Measurements from ENCODE around the gene KCNH4.

Gene KCNH4

DNA sequence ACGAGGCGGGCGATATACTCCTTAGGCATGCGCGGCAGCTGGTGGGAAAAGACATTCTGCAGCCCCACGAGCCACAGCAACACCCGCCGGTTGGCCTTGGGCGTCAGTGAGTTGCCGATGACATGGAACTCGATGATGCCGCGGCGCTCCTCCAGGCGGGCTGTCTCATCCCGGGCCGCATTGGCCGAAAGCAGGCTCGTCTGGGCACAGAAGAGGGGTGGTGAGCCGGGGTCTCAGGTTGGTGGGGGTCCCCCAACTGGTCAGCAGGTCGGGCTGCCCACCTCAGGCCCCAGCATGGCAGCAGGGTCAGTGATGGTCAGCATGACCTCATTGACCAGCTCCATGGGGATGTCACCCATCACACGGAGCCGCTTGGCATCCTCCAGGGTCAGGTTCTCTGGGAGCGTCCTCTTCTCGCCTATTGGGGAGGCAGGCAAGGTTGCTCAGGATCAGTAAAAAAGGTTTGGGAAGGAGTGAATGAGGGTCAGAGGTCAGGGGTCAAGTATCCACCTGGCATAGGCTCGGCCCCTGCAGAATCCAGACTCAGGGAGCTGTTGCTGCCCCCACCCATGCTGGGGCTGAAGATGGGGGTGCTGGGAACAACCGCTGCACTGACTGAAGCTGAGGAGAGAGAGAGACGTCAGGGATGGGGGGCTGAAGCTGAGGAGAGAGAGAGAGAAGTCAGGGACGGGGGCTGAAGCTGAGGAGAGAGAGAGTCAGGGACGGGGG is 63.4 kb downstream of the KCNH4 start:
- no peak for DNase-seq (ENCODE audit: low read depth in 3 of 3)

DNA sequence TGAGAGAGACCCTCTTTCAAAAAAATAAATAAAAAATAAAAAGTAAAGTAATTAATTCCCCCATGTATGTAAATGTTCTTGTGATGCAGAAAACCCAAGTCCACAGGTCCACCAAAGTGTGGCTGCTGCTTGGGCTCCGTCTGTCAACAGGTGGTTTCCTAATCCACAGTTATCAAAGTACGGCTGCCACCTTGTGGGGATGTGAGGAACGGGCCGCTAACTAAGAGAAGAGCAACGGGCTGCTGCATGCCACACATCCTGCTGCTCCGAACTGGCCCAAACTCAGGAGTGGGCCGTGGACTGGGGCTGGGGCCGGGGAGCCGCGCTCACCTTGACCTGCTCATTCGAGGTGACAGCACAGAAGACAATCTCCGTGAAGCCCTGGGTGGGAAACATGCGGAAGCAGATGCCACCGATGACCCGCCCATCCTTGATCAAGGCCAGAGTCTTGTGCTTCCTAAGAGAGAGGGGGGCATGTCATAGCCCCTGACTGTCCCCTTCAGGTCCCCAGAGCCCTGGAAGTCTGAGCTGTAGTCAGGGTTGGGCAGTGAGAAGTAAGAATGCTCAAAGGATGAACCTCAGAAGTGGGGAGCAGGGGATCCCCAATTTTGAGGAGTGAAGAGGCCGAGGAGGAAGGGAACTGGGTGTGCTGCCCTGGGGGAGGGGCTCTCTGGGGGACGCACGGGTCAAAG is 64.1 kb downstream of the KCNH4 start:
- DNase-seq (ENCODE audit: low read depth in 3 of 3): peak; percentile 62 to 76 (median 66)

DNA sequence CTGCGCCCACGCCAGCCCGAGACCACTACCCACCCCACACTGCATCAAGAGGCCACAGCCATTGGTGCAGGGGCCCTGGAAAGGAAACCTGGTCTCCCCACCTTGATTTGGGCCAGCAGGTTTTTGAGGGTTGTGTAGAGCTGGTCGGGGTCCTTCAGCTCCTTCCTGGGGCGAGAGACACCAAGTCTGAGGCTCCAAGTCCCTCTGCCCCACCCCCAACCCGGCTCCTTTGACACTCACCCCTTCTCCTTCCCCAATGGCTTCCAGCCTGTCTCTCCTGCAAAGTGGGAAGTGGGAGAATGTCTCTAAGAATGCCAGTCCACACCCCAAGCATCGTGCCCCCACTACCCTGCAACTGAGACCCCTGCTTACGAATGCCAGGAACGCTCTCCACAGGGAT is 66.8 kb downstream of the KCNH4 start:
- DNase-seq (ENCODE audit: low read depth in 3 of 3): no peak

DNA sequence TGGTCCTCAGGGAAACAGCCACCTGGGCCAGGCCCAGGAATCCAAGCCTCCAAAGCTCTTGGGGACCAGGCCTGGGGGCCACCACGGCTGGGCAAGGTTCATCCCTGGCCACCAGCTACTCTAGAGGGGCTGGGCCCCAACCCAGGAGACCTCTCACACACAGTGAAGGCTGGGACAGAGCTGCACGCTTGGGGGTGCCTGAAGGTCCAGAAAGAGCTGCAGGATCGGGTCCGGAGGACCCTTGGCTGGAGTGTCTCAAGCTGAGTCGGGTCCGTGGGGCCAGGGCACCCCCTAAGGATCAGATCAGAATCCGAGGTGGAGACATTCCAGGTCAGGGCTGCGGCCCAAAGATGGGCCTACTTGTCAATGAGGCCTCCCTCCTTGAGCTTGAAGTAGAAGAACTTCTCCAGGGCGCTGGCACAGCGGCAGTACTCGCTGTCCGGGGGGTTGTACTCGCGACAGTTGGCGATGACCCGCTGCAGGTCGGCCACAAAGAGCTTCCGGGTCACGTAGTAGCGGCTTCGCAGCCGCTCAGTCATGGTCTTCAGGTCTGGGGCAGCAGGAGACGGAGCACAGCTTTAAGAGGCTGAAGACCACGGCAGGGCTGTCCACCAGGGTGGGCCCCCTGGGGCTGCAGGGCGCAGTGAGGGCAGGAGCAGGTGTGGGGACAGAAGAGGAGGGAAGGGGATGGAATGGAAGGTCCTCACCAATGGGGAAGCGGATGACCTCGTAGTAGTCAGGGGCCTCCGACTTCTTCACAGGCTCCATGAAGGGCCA is 67.5 kb downstream of the KCNH4 start:
- DNase-seq (ENCODE audit: low read depth in 3 of 3): no peak

DNA sequence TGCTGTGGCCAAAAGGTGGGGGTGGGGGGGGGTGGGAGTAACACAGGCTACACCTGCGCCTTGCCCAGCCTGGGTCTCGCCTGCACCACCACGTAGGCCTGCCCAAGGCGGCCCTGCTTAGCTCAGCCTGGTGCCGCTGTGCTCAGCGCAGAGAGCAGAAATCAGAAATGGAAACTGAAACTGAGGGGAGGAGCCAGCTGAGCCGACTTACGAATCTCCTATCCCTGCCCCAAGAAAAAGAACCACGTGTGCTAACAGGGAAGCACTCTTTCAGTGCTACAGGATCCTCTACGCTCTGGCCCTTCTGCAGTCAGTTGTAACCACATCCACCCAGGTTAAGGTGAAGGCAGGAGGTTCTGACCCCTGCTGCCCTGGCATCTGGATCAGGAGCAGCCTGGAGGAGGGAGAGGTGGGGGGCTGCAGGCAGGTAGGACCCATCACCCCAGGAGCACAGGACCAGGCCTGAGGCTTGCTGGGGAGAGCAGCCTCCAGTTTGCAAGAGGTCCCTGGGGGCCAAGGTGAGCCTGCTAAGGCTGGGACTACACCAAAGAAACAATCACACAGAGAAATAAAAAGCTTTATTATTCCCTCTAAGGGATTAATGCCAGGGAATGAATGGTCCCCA is 68.3 kb downstream of the KCNH4 start, which contains the start of gene DHX58:
Gene DHX58, minus strand, starts transcription at position 163 of the 625 bp plus-strand sequence. CDS start 822 bp downstream, outside the sequence.
- DNase-seq (ENCODE audit: low read depth in 3 of 3): peak; percentile 58 to 74 (median 67)

DNA sequence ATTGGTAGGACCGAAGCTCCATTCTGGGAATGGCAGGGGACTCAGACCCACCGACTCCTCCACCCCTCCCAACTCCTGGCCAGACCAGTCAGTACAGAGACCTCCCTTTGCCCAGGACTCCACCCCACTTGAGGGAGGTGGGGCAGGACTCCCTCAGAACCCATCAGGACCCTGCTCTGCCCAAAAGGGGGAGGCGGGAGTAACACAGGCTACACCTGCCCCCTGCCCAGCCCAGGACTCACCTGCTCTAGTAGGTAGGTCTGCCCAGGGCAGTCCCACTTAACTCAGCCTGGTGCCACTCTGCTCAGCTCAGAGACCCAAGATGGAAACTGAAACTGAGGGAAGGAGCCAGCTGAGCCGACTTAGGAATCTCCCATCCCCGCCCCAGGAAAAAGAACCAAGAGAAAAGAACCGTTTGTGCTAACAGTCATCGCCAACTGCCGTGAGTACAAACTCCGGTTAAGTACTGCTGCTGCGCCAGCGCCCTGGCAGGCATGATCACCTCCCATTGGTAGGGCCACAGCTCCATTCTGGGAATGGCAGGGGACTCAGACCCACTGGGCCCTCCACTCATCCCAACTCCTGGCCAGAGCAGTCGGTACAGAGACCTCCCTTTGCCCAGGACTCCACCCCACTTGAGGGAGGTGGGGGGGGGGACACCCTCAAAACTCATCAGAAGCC is 68.9 kb downstream of the KCNH4 start:
- DNase-seq (ENCODE audit: low read depth in 3 of 3): no peak

DNA sequence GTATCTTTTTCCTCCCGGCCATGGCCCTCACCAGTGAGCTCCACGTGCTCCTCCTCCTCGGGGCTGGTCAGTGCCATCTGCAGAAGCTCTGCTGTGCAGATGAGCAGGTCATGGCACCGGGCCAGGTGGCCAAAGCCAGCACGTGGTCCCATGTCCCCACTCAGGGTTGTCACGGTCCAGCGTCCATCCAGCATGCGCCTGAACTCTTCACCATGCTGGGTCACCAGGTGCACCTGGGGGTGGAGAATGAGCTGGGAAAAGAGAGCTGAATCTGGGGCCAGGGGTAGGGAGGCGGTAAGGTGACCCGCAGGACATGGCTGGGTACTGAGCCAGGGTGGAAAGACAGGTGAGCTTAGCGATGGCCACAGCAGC is 69.7 kb downstream of the KCNH4 start:
- DNase-seq (ENCODE audit: low read depth in 3 of 3): no peak

DNA sequence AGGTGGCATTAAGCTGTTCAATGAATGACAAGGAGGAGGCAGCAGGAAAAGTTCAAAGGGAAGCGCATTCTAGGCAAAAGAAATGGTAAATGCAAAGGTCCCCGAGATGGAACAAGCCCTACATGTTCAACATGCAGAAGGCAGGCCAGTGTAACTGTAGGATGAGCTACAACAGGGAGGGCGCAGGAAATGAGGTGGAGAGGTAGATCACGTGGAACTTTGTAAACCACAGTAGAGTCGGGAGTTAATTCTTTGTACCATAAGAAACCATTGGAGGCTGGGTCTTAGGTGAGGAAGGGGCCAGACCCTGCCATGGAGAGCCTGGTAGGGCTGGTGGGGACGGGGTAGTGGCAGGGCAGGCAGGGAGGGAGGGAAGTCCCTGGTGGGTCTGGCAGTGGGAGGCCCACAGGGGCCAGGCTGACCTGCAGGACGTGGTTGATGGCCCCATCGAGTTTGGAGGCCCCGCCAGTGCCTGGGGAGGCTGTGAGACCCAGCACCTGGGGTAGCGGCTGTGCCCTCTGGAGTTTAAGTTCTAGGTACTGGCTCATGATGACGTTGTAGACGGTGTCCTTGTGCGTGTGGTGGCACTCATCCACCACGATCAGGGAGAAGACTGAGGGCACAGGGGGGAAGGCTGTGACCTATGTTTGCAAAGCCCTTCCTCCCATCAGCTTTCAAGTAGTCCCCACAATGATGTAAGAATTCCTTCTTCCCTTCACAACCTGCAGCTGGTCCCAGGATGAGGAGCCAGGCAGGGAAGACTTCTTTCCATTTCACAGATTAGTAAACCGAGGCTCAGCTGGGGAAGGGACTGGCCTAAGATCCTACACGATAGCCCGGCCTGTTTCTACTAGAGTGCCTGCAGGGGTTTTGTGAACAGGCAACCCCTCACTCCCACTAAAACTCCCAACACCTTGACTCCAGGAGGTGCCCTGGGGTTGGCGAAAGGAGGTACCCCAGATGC is 70.4 kb downstream of the KCNH4 start:
- DNase-seq (ENCODE audit: low read depth in 3 of 3): no peak

DNA sequence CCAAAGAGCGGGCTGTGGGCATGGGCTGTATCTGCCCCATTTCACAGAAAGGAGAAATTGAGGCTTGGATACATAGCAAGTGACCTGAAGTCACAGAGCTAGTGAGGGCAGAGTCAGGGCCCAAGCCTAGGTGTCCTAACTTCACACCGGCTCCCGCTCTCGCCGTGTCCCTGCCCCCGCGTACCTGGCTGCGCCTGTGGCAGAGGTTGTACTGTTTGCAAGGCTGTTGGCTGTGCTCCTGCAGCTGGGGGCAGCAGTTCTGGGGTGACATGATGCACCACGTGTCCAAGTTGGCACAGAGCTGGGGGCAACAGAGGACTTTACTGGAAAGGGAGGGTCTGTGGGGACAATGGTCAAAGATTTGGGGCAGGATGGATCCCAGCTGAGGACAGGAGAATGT is 71.9 kb downstream of the KCNH4 start:
- no peak for DNase-seq (ENCODE audit: low read depth in 3 of 3)

DNA sequence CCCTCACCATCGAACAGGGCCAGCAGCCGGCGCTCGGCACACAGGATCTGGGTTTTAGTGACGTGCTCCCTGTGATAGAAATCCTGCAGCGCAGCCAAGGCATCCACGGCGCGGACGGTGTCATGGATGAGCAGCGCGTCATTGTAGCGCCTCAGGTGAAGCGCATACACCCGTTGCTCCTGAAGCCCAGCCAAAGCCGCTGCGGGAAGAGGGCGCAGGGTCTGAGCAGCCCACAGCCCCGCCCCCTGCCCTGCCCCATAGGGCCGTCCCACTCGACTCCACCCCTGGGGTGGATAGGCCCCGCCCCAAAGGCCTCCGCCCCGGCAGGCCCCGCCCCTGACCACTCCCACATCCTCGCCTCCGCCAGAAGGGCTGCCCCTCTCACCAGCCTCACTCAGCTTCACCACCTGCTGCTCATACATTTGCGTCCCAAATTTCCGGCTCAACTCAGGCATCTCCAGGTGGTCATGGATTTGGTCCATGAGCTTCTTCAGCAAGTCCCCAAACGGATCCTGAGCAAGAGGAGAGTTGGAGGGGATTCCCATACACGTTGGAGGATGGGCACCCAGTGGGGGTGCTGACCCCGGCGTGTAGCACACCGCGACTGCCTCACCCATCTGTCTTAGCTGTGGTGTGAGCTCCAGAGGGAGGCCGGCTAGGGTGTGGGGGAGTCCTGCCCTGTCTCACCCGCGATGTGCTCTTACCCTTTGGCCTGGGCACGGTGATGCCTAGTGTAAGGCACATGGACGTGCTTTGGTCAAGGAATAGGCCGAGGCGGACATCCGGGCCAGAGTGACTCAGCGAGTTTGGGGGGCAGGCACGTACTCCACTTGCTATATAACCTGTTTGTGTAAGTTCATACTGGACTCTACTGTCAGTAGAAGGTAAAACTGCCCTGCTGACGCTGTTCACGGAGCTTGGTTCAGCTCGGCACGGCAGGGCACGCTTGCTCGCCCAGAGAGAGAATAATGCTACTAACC is 73.1 kb downstream of the KCNH4 start:
- DNase-seq (ENCODE audit: low read depth in 3 of 3): peak; percentile 80 to 98 (median 88)

DNA sequence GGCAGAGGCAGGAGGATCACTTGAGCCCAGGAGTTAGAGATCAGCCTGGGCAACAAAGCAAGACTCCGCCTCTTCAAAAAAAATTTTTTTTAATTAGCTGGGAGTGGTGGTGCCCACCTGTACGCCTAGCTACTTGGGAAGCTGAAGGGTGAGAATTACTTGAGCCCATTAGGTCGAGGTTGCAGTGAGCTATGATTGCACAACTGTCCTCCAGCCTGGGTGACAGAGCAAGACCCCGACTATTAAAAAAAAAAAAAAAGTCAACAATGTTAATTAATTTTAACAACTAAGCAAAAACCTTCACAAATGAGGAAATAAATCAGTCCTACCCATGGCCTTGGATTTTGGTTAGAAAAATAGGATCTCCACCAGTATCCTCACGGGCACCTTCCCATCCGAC is 73.8 kb downstream of the KCNH4 start:
- DNase-seq (ENCODE audit: low read depth in 3 of 3): no peak
